H1 (cell line): ENCODE data around the gene MICOS13.

Experiments
- CTCF ChIP-seq, 3 experiments: IDR thresholded peaks; 1 replicate in 2 of 3; 2 replicates in 1 of 3; pipeline versions ENCODE4 v1.5.1 to v1.6.1; 2011; ENCODE audit warnings: low read length in 3 of 3, mild to moderate bottlenecking in 3 of 3, inconsistent platforms in 2 of 3, low read depth in 1 of 3, moderate library complexity in 1 of 3; ENCODE audit not compliant: insufficient read depth in 1 of 3; ENCODE audit errors: control extremely low read depth in 1 of 3
- EP300 ChIP-seq, 2 experiments: IDR thresholded peaks; 1 replicate in 1 of 2; 2 replicates in 1 of 2; pipeline ENCODE4 v1.6.1; 2011 to 2012; ENCODE audit warnings: low read depth in 2 of 2, low read length in 2 of 2, mild to moderate bottlenecking in 2 of 2, borderline replicate concordance in 1 of 2, inconsistent platforms in 1 of 2, moderate library complexity in 1 of 2
- JUN ChIP-seq: IDR thresholded peaks from 2 replicates; pipeline ENCODE4 v1.6.1; 2011; ENCODE audit warnings: low read depth, mild to moderate bottlenecking, improper control_type of control experiment, low read length
- KDM1A ChIP-seq: fragments of 200-600, 300-600 bp; sonication (generic); IDR thresholded peaks from 2 replicates; pipeline ENCODE4 v1.7.1; 2016; ENCODE audit warnings: mild to moderate bottlenecking, low read length, borderline replicate concordance
- TCF12 ChIP-seq: IDR thresholded peaks from 2 replicates; pipeline ENCODE4 v1.6.1; 2011; ENCODE audit warnings: low read depth, mild to moderate bottlenecking, low read length

GRCh38 chr19:5686326-5686646, 6.0 kb upstream of the MICOS13 start:
- no peak for TF ChIP-seq EP300 (IDR thresholded peaks at IDR 0.05; ENCODE audit: borderline replicate concordance in 1 of 2, low read depth in 2 of 2, low read length in 2 of 2)
- no peak for TF ChIP-seq CTCF (IDR thresholded peaks at IDR 0.05; ENCODE audit: control extremely low read depth in 1 of 3, insufficient read depth in 1 of 3, low read depth in 1 of 3, low read length in 3 of 3)
- no peak for TF ChIP-seq JUN
- no peak for TF ChIP-seq KDM1A
- no peak for TF ChIP-seq TCF12
